Right lobe of liver (tissue), 6 donors: ENCODE results near the gene MACROD1. TPM values are rescaled to one million over a fixed set of nuclear protein-coding genes. Genes with fewer than 3 reads are reported as not detected.

Experiments used
- ATAC-seq, 4 donors: fragments of 200-7000 bp; cut with Tn5 transposase; one replicate each; pipeline ENCODE4 v1.9.1; 2020; ENCODE audit warnings: mild to moderate bottlenecking in 4 of 4, moderate library complexity in 4 of 4
- DNase-seq, 3 donors: peaks; one replicate each; pipeline ENCODE4 v3.0.0-alpha.2; 2020
- H3K27ac ChIP-seq, 3 donors: fragments of 200-600 bp; one replicate each; pipeline ENCODE4 v1.8.0; 2022
- H3K27me3 ChIP-seq, 2 donors: fragments of 200-600 bp; one replicate each; pipeline ENCODE4 v1.8.0; 2022
- H3K36me3 ChIP-seq, 4 donors: fragments of 200-600 bp; sonication (generic) in 1 of 4; one replicate each; pipeline versions ENCODE4 v1.5.1 to v1.8.0; 2017 to 2022; ENCODE audit warnings: control low read depth in 1 of 4
- H3K4me1 ChIP-seq, 4 donors: fragments of 200-600 bp; sonication (generic) in 1 of 4; one replicate each; pipeline versions ENCODE4 v1.5.1 to v1.8.0; 2017 to 2022; ENCODE audit warnings: control low read depth in 1 of 4
- H3K4me3 ChIP-seq, 3 donors: fragments of 200-600 bp; one replicate each; pipeline ENCODE4 v1.8.0; 2022
- H3K9me3 ChIP-seq, 4 donors: fragments of 200-600 bp; sonication (generic) in 1 of 4; one replicate each; pipeline versions ENCODE4 v1.5.1 to v1.8.0; 2017 to 2022; ENCODE audit warnings: control low read depth in 1 of 4
- WGBS: methylation state at CpG from one replicate; pipeline ENCODE4 v1.1.6; 2018; ENCODE audit warnings: low coverage, low lambda C conversion rate; ENCODE audit not compliant: insufficient coverage; ENCODE audit errors: missing lambda C conversion rate; 5-methylcytosine and 5-hydroxymethylcytosine counted together
- intact Hi-C, 2 donors: fragments of 100-400 bp; cut with DNase I; formaldehyde crosslinking; loops; one replicate each; pipeline versions ENCODE4 v1.11.2 to v1.14.1; 2022
- small RNA-seq, 2 experiments: library from RNA; depleted of rRNA; stranded (forward); fragments of <200 nt; gene quantifications; one replicate each; pipeline ENCODE3, GENCODE V24; 2016
- total RNA-seq, 6 experiments: library from RNA; depleted of rRNA in 2 of 6; stranded (reverse); fragments of >200 nt in 2 of 6; fragmentation: NEBNext Ultra II Directional in 3 of 6; extraction: Animal tissue kit (Norgen Biotek cat#: 25700) in 3 of 6; gene quantifications; one replicate each; pipeline versions ENCODE4 v1.1.0 to v1.2.4, GENCODE V29; 2016 to 2023
- TF ChIP-seq, protein P1 (sequence below), 4 donors: fragments of 200-600 bp in 3 of 4; fragments of 450-650 bp in 1 of 4; IDR thresholded peaks; one replicate each; pipeline versions ENCODE4 v1.5.1 to v1.8.0; 2016 to 2022; ENCODE audit warnings: antibody characterized with exemption in 4 of 4, mild to moderate bottlenecking in 2 of 4
- donor health status: DM: no; HTN: yes; CAD: no.
- donor health status: DM: no; HTN: no; CAD: no.
- donor health status: DM: no; HTN: no; CAD: no.
- donor health status: DM: no; HTN: yes; CAD: no.
- donor health status: DM: no; HTN: yes; CAD: no.

The MACROD1 gene
- total RNA-seq, 6 experiments from 2014 or later: 12.3 to 219 (median 27.8) TPM

- no peaks in the 10 kb centered on the region for H3K27me3 ChIP-seq
- ATAC-seq: no peak
- no peak overlapping the region for H3K27ac ChIP-seq
- H3K4me1 ChIP-seq: no peaks in the 10 kb centered on the region
- intact Hi-C loops: no loop called here
- TF ChIP-seq, protein P1, sequence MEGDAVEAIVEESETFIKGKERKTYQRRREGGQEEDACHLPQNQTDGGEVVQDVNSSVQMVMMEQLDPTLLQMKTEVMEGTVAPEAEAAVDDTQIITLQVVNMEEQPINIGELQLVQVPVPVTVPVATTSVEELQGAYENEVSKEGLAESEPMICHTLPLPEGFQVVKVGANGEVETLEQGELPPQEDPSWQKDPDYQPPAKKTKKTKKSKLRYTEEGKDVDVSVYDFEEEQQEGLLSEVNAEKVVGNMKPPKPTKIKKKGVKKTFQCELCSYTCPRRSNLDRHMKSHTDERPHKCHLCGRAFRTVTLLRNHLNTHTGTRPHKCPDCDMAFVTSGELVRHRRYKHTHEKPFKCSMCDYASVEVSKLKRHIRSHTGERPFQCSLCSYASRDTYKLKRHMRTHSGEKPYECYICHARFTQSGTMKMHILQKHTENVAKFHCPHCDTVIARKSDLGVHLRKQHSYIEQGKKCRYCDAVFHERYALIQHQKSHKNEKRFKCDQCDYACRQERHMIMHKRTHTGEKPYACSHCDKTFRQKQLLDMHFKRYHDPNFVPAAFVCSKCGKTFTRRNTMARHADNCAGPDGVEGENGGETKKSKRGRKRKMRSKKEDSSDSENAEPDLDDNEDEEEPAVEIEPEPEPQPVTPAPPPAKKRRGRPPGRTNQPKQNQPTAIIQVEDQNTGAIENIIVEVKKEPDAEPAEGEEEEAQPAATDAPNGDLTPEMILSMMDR (IDR thresholded peaks at IDR 0.05): no peak
- no peak for DNase-seq
- H3K36me3 ChIP-seq: peaks cover 0 to 9% (median 0%) of the 10 kb centered on the region in 4 donors
- no peak overlapping the region for H3K4me3 ChIP-seq
- WGBS: no CpG with 5 or more reads among the region's 4 CpGs
- H3K9me3 ChIP-seq: no peaks in the 10 kb centered on the region
Measured at GRCh38 chr11:63952570-63952969, 213.3 kb downstream of the MACROD1 start.

DNA sequence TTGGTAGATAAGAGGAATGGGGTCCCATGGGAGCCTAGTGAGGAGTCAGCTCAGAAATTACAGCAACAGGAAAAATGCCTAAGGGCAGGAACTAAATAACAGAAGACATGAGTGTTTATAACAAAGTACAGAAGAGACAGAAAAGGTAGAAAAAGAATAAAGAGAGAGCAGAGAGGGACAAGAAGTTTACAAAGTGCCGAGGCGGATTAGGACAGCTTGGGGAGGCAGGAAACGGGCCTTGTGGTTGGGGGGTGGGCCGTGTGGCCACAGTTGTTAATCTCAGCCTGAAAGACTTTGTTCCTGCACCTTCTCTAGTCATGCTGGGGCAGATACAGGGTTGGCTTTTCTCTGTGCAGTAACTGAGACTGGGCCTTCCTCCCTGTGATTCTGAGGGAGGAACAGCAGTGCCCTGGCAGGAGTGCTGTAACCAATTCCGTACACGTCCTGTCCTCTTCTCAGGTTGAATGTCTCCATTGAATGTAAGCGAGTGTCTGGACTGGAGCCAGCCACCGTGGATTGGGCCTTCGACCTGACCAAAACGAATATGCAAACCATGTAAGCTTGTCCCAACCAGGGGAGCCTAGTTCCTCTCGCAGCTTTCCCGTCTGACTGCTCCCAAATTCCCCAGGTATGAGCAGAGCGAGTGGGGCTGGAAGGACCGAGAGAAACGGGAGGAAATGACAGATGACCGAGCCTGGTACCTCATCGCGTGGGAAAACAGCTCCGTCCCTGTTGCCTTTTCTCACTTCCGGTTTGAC is 214.0 kb downstream of the MACROD1 start:
- intact Hi-C loops: no loop called here
- TF ChIP-seq, protein P1 (IDR thresholded peaks at IDR 0.05): no peak
- no peak for DNase-seq
- no peaks in the 10 kb centered on the region for H3K4me1 ChIP-seq
- H3K36me3 ChIP-seq: peaks cover 0 to 9% (median 0%) of the 10 kb centered on the region in 4 donors
- ATAC-seq: peak in 3 of 4 donors; percentile 20 to 47 (median 42)
- no peaks in the 10 kb centered on the region for H3K27me3 ChIP-seq
- no peak overlapping the region for H3K4me3 ChIP-seq
- WGBS: 70% methylated on average over 17 of the region's 20 CpGs
- no peaks in the 10 kb centered on the region for H3K9me3 ChIP-seq
- H3K27ac ChIP-seq: no peak overlapping the region

Small RNA genes lying within 50 kb of the gene (small RNA-seq; reads per million reads assigned to genes)
- 0 reads per million in 2 experiments for gene RNU6-45P

Other genes with a start within 250 kb of the MACROD1 start
- gene RCOR2, start 248.9 kb downstream of the MACROD1 start, total RNA-seq: under 1 TPM in 1 of 6 experiments, not detected in 5; 0.15 TPM
- 1 to 10 TPM; 3.6 to 7.5 (median 4.6) TPM for gene NAA40, start 227.1 kb downstream of the MACROD1 start, total RNA-seq
- 100 to 1,000 TPM; 144 to 385 (median 177) TPM for gene COX8A, start 191.5 kb downstream of the MACROD1 start, total RNA-seq
- 10 to 100 TPM; 23.2 to 35.3 (median 24.7) TPM for gene OTUB1, start 179.7 kb downstream of the MACROD1 start, total RNA-seq
- gene FLRT1, start 130.2 kb downstream of the MACROD1 start, total RNA-seq: under 1 TPM in 1 of 6 experiments, not detected in 5; 0.12 TPM
- gene STIP1, start 20.1 kb upstream of the MACROD1 start, total RNA-seq: 100 to 1,000 TPM in 1 of 6 experiments, 10 to 100 TPM in 5; 27.6 to 110 (median 59.4) TPM
- gene FERMT3, start 40.6 kb upstream of the MACROD1 start, total RNA-seq: 10 to 100 TPM in 1 of 6 experiments, 1 to 10 TPM in 5; 5.1 to 17.3 (median 8.1) TPM
- gene TRPT1, start 60.1 kb upstream of the MACROD1 start, total RNA-seq: 10 to 100 TPM; 13.5 to 29.6 (median 18.9) TPM
- 10 to 100 TPM; 23.2 to 46.7 (median 32.1) TPM for gene NUDT22, start 60.2 kb upstream of the MACROD1 start, total RNA-seq
- 10 to 100 TPM; 14.6 to 27.6 (median 21.4) TPM for gene DNAJC4, start 64.4 kb upstream of the MACROD1 start, total RNA-seq
- gene VEGFB, start 68.5 kb upstream of the MACROD1 start, total RNA-seq: 10 to 100 TPM in 5 of 6 experiments, 1 to 10 TPM in 1; 7.5 to 33.2 (median 16.6) TPM
- gene FKBP2, start 75.0 kb upstream of the MACROD1 start, total RNA-seq: 100 to 1,000 TPM in 1 of 6 experiments, 10 to 100 TPM in 5; 49.4 to 108 (median 66.7) TPM
- 10 to 100 TPM; 34.1 to 90.3 (median 49.7) TPM for gene PPP1R14B, start 80.8 kb upstream of the MACROD1 start, total RNA-seq
- gene PLCB3, start 85.4 kb upstream of the MACROD1 start, total RNA-seq: 1 to 10 TPM; 5.4 to 8.0 (median 6.7) TPM
- gene BAD, start 118.6 kb upstream of the MACROD1 start, total RNA-seq: 10 to 100 TPM; 22.0 to 53.8 (median 26.0) TPM
- 10 to 100 TPM; 13.0 to 21.9 (median 17.8) TPM for gene GPR137, start 119.7 kb upstream of the MACROD1 start, total RNA-seq
- gene KCNK4, start 125.2 kb upstream of the MACROD1 start, total RNA-seq: not detected
- not detected for gene CATSPERZ, start 134.2 kb upstream of the MACROD1 start, total RNA-seq
- gene ESRRA, start 139.4 kb upstream of the MACROD1 start, total RNA-seq: 10 to 100 TPM; 28.5 to 82.6 (median 47.7) TPM
- 100 to 1,000 TPM in 2 of 6 experiments, 10 to 100 TPM in 4; 58.0 to 122 (median 85.3) TPM for gene TRMT112, start 151.4 kb upstream of the MACROD1 start, total RNA-seq
- 100 to 1,000 TPM in 2 of 6 experiments, 10 to 100 TPM in 4; 84.0 to 172 (median 89.3) TPM for gene PRDX5, start 152.0 kb upstream of the MACROD1 start, total RNA-seq
- gene CCDC88B, start 174.1 kb upstream of the MACROD1 start, total RNA-seq: 10 to 100 TPM in 1 of 6 experiments, 1 to 10 TPM in 5; 2.4 to 10.6 (median 4.9) TPM
- 10 to 100 TPM in 3 of 6 experiments, 1 to 10 TPM in 3; 6.6 to 17.9 (median 10.3) TPM for gene RPS6KA4, start 193.0 kb upstream of the MACROD1 start, total RNA-seq